HG03039 (cell line): ENCODE results near the gene IRF3.
"Not testable (repeated sequence)": the region's sequence is repeated elsewhere in the genome, so short reads cannot be mapped to it uniquely, and the experiment has no call there.

Source experiments
- ATAC-seq: cut with Tn5 transposase; IDR thresholded peaks from one replicate; pipeline ENCODE4 v1.9.1; 2021; ENCODE audit warnings: mild to moderate bottlenecking, moderate library complexity; ENCODE audit not compliant: unreplicated experiment

The IRF3 gene

DNA sequence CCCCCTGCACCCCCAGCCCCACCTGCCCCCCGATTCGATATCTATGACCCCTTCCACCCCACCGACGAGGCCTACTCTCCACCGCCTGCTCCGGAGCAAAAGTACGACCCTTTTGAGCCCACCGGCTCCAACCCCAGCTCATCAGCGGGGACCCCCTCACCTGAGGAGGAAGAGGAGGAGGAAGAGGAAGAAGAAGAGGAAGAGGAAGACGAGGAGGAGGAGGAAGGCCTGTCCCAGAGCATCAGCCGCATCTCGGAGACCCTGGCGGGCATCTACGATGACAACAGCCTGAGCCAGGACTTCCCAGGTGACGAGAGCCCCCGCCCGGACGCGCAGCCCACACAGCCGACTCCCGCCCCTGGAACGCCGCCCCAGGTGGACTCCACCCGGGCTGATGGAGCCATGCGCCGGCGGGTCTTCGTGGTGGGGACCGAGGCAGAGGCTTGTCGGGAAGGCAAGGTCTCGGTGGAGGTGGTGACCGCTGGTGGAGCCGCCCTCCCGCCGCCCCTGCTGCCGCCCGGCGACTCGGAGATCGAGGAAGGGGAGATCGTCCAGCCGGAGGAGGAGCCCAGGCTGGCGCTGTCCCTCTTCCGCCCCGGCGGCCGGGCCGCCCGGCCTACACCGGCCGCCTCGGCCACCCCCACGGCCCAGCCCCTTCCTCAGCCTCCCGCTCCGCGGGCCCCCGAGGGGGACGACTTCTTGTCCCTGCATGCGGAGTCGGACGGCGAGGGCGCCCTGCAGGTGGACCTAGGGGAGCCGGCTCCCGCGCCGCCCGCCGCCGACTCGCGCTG lies 14.4 kb downstream of the IRF3 start:
- ATAC-seq: no peak

DNA sequence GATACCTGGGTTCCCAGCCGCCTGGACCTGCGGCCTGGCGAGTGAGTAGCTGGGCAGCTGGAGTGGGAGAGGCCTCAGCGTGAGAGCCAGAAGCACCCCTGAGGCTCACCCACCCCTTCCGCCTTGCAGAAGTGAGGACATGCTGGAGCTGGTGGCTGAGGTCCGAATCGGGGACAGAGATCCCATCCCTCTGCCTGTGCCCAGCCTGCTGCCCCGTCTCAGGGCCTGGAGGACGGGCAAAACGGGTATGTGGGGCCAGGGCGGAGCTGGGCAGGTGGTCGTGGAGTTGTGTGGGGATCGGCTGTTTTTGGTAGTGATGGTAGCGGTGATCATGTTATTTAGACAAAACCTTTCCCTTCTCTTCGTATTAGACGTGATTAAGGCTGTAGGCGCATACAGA lies 19.1 kb downstream of the IRF3 start:
- no peak for ATAC-seq

DNA sequence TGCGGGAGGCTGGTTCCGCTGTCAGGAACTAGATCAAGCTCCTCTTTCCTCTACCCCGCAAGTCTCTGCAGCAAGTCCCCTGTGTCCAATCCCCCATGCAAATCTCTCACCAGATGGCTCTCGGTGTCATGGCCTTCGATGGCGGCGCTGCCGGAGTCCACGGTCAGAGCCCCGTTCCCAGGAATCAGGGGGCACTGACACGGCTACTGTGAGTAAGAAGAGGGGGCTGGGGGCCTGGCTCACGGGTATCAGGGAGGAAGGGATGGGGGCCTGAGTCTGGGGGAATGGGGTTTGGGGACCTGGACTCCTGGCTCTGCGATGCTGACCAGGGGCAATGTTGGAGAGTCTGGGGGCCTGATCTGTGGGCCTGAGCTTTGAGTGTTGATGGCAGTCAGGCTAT lies 19.7 kb downstream of the IRF3 start:
- ATAC-seq: no peak

DNA sequence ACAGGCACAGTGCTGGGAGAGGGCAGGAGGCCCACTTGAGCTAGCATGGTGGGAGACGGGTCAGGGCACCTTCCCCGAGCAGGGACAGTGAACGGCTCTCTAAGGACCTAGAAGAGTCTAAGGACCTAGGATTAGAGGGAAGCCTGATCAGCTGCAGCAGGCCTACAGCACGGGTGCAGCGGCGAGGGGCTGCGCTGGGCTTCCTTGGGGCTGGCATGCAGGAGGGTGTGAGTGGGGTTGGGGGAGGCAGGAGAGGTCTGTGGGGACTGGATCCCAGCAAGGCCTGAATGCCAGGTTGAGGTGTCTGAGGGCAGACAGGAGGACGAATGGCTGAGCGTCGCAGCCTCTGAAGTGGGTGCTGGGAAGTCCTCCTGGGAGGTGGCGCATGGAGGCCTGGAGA lies 20.1 kb downstream of the IRF3 start:
- ATAC-seq: no peak

DNA sequence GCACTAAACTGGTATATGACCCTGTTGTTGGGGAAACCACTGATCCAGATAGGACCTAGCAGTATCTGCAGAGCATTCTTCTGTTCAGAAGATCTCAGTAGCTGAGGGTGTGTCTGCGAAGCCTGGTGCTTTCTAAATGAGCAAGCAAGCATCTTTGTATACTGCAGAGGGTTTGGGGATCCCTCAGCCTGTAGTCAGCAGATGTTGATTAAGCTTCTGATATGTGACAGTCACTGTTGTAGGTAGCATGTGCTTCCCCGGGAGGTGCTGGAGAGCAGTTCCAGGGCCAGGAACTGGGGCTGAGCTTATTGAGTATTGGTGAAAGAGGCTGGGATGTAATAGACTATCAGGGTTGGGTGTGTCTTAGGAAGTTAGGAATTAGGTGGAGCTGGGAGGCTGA lies 22.2 kb downstream of the IRF3 start:
- no peak for ATAC-seq

DNA sequence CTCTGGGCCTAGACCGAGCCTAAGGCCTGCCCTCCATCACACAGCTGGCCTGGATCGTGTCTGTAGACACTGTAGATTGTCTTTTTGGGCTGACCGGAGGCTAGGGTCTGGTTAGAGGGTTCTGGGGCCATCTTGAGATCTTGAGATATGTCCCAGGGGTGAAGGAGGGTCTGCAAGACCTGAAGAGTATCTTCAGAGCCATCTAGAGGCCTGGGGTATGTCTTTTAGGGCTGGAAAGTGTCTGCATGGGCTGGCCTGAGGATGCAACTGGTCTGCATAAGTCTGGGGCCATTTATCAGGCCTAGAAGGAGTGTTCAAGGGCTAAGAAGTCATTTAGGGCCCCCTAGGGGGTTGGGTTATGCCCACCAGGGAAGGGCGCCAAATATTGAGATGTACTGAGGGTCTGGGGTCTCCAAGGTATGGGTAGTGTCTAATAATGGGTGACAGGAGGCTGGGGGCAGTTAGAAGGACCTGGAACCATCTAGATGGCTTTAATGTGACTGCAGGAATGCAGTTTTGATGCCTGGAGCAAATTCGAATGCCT lies 23.1 kb downstream of the IRF3 start:
- ATAC-seq: no peak

DNA sequence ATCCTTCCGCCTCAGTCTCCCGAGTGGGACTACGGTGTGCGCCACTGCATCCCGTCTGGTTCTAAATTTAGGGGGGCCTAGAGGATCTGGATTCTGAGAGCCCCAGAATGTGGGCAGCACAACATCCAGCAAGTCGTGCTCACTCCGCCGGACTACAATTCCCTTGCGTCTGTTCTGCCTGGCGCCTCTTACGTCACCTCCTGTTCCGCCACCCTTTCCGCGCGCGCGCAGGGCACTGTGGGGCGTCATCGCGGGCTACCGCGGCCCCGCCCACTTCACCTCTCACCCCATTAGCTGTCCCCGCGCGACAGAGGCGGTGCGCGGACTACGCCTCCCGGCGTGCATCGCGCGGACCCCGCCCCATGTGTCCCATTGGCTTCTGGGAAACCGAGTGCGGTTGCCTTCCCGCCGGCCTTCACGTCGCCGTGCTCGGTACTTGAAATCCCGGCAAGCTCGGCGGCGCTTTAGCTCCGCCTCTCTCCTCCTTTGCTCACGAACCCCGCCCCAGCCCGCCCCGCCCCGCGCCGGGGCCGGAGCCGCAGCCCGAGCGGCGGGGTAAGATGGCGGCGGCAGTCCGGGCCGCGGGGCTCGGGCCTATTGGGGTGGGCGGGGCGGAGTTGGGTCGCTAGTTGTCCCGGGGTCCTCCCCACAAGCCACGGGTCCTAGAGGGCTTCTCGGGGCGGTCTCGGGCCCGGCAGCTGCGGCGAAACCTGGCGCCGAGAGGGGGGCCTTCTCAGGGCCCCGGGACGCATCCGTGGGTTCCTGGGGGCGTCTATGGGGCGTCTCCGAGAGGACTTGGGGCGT lies 23.8 kb downstream of the IRF3 start, which contains the start of gene SCAF1:
Gene SCAF1, plus strand, starts transcription at position 522 of the 804 bp plus-strand sequence. CDS start 2,818 bp downstream, outside the sequence.
- peak; percentile 49 for ATAC-seq

DNA sequence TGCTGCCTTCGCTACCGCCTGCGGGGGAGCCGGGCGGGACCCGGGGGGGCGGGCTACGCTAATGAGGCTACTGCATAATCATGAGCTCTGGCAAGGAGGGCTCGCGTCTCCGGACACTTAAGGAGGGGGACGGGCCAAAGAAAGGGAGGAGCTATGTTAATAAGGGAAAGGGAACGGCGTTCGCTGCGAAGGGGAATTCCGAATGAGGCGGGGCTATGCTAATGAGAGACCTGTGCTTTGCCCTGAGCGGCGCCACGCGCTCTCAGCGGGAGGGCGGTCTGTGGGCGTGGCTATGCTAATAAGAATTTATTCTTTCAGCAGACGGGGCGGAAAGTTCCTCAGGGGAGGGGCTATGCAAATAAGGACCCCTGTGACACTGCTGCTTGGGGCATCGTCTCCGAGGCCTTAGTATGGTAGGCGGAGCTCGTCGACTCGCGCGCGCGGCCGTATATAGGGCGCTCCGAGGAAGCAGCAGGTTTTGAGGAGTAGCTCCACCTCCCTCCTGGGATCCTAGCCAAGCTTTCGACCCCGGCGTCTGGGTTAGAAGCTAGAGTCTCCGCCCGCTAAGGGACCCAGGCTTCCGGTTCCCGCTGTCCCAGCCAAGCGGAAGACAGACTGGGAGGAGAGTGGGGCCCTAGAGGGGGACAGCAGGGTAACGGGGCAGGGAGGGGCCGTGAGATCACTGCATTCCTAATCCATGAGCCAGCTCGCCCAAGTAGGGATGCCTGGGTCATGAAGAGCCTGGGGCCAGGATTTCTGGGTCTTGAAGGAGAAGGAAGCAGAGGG lies 25.4 kb downstream of the IRF3 start, which contains the start of gene RRAS:
Gene RRAS, minus strand, starts transcription at position 31 of the 786 bp plus-strand sequence. CDS start 45 bp downstream, outside the sequence.
- peak; percentile 47 for ATAC-seq

DNA sequence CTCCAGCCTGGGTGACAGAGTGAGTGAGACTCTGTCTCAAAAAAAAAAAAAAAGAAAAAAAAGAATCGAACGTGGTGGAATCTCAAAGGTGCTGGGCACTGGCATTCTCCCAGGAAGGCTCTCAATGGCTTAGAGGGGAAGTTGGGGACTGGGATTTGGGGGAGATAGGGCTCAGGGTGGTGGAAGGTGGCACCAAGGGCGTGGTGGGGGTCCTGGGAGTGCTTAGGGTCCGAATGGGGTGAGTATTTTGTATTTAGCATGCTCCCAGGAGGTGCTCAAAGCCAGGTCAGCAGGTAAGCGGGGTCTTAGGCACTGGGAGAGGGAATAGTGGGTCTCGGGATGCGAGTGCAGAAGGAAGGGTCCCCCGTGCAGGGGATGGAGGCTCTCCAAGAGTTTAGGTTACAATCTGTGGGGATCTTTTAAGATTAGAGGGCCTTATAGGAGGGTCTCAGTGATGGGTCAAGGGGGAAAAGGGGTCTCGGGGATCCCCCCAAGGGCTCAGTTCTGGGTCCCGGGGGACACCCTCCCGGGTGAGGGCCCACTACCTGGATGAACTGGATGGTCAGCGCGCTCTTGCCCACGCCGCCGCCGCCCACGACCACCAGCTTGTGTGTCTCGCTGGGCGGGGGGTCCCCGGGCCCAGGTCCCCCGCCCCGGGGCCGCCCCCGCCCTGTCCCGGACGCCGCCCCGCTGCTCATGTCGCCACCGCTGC lies 26.1 kb downstream of the IRF3 start:
- ATAC-seq: no peak

DNA sequence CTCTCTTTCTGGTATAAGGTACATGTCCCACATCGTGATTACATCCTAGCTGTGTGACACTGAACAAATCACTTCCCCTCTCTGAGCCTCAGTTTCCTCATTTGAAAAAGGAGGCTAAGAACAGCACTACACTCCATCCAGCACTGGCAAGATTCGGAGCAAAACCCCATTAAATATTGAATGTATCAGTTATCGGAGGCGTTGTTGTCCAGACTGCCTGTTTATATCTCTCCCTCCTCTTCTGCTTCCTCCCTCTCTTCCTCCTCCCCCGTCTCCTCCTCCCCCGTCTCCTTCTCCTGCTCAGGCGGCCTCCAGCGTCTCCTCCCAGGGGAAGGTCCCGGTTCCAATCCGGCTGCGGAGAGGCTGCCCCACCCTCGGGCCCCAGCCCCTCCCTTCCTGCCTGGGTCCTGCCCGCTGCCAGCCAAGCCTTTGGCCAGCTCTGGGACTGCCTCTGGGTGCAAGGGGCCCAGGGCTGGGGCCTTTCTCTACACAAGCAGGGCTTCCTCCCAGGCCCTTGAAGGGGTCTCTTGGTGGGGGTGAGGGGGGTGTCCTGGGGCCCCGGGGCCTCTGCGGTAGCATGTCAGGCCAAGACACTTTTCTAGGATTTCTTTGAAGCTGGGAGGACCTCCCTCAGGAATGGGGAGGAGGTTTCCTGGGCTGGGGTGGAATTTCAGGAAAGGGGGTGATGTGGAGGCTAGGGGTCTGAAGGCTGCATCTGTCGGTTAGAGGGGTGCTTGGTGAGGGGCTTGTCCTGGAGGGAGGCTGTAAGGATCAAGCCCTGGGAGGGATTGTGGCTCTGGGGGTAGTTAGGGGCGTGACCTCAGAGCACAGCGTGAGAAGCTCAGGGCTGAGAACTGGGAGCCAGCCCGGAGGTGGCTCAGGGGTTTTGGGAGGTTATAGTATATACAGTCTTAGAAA lies 27.6 kb downstream of the IRF3 start:
- ATAC-seq: no peak

DNA sequence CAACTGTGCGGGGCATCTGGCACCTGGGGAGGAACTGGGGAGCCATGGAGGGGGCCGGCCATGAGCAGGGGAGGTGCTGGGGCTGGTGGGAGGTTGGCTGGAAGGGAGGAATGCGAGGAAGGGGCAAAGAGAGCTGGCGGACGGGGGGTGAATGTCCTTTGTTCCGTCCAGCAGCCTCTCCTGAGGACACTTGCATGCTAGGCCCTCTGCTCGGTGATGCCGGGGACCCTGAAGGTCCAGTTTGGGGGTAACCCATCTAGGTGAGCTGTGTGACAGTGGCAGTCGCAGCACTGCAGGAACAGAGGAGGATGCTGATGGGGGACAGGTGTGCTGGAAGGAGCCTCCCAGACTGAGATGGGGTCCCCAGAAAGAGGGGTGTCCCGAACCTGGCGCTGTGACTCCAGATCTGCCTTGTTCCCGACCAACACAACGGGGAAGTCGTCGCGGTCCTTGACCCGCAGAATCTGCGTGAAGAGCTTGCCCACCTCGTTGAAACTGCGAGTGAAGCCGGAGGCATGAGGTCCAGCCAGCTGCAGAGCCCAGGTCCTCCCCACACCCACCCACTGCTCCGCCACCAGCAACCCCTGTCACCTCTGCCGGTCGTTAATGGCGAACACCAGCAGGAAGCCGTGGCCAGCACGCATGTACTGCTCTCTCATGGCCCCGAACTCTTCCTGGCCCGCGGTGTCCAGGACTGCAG lies 29.3 kb downstream of the IRF3 start:
- ATAC-seq: no peak

DNA sequence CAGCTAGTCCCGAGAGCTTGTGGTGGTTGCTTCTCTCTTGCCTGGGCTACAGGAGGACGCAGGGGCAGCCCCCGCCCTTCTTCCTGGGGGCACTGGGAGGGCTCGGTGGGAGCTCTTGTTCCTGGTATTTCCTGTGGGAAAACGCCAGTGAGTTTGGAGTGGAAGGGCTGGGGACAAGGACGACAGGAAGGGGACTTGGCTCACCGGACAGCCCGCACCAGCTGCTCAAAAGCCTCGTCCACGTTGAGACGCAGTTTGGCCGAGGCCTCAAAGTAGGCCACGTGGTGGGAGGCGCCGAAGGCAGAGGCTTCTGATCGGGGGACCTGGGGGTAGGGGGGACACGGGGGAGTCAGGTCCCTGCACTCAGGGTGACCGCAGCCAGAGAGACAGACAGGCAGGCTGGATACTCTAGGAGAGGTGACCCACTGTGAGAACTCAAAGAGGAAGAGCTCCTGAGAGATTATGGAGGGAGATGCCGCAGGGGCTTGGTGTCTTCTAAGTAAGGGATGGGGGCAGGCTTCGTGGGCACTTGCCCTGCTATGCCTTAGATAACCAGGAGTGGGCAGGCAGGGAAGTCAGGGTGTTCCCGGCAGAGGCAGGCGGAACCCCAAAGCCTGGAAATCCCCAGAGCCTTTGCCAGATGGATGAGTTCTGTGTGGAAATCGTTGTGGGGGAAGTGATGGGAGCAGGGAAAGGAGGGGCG lies 30.0 kb downstream of the IRF3 start:
- ATAC-seq: no peak

DNA sequence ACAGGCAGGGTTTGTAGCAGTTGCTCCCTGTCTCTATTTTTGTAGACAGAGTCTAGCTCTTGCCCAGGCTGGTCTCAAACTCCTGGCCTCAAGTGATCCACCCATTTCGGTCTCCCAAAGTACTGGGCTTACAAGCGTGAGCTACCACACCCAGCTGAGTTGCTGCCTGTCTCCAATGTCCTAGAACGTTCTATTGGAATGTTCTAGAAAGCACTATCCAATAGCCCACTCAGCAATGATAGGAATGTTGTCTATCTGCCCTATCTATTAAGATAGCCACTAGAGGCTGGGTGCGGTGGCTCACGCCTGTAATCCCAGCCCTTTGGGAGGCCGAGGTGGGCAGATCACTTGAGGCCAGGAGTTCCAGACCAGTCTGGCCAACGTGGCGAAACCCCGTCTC lies 32.4 kb downstream of the IRF3 start:
- ATAC-seq: not testable (repeated sequence)

DNA sequence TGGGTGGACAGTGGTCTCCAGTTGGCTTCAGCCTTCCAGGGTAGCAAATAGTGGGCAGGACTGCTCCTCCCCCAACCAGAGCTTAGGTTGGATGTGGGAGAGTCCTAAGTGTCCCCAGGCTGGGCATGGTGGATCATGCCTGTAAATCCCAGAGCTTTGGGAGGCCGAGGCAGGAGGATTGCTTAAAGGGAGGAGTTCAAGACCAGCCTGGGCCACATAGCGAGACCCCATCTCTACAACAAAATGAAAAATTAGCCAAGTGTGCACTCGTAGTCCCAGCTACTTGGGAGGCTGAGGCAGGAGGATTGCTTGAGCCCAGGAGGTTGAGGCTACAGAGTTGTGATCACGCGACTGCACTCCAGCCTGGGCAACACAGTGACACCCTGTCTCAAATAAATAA lies 33.1 kb downstream of the IRF3 start:
- ATAC-seq: no peak

DNA sequence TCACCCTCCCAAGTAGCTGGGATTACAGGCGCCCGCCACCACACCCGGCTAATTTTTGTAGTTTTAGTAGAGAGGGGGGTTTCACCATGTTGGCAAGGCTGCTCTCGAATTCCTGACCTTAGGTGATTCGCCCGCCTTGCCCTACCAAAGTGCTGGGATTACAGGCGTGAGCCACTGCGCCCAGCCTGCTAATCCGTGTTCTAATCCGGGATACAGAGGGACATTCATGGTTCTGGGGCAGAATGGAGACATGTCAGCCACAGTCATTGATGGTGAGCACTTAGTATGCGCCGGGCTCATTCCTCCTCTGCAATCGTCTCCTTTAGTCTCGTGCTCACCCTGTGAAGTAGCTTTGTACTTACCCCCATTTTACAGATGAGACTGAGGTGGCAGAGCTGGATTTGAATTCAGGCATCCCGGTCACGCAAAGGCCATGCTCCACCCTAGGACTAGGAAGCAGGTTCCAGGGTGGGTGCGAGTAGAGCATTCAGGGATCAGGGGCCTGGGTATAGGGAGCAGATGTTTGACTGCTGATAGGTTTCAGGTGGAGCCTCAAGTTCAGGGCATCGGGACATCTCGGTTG lies 34.0 kb downstream of the IRF3 start:
- no peak for ATAC-seq

DNA sequence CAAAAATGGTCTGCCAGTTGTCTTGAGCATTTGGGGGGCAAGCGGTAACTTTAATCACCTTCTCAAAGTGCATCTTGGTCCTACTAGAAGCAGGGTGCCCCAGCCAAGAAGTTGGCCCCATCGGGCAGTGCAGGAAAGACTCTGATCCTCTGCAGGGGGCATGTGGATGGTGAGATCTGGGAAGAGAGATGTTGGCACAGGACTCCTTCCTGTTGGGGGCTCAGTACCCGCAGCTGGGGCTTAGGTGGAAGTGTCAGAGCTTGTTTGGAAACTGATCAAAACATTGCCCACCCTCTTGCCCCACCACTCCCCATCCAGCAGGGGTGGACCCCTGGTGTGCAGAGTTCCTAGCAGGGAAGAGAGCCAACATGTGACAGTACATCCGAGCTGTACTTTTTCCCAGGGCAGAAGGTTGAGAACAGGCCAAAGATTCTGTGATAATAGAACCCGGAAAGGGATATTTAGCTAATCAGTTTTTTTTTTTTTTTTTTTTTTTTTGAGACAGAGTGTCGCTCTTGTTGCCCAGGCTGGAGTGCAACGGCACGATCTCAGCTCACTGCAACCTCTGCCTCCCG lies 34.6 kb downstream of the IRF3 start:
- ATAC-seq: no peak

DNA sequence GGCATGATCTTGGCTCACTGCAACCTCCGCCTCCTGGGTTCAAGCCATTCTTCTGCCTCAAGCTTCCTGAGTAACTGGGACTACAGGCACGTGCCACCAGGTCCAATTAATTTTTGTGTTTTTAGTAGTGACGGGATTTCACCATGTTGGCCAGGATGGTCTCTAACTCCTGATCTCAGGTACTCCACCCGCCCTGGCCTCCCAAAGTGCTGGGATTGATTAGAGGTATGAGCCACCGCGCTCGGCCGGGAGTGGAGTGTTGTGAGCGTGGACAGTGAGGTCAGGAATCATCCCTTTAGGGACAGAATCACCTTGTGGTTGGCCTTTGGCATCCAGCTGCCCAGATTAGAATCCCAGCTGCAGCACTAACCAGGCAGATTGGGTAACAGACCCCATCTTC lies 36.0 kb downstream of the IRF3 start:
- ATAC-seq: no peak
